ENCODE data around the gene PLEKHH2. TPM values are rescaled to one million over a fixed set of nuclear protein-coding genes. Genes with fewer than 3 reads are reported as not detected.
A peak's percentile ranks its signal among the peaks of the same experiment; 100 is the strongest.

PLEKHH2 gene
- total RNA-seq, 4 donors from 2014 or later, result 6.8 to 77.3 (median 11.5) TPM

DNA sequence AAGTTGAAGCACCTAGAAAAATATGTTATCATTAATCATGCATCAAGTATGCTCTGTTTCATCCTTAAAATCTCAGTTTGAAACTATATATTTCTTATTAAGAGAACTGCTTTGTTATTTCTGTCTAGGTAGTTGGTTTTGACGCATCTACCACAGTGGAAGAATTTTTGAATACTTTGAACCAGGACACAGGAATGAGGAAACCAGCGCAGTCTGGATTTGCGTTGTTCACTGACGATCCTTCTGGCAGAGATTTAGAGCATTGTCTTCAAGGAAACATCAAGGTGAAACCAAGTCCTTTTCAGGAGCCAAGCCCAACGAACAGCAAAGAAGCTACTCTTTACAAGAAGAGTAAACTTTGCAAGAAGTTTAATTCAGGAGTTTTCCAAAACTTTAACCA, 106.6 kb downstream of the PLEKHH2 start:
- 69% methylated on average over 5 of the region's 5 CpGs for WGBS
- TF ChIP-seq POLR2AphosphoS5 (IDR thresholded peaks at IDR 0.05), result no peak
- no peak for TF ChIP-seq CTCF (IDR thresholded peaks at IDR 0.05)
- TF ChIP-seq EP300 (IDR thresholded peaks at IDR 0.05), result no peak
- no peak for TF ChIP-seq POLR2A (IDR thresholded peaks at IDR 0.05)
- H3K36me3 ChIP-seq, result peaks cover 15% of the 10 kb centered on the region
- no peak overlapping the region for H3K4me3 ChIP-seq
- DNase-seq (ENCODE audit: low spot score in 2 of 2), result no peak
- no peak overlapping the region for H3K27ac ChIP-seq
- no peaks in the 10 kb centered on the region for H3K4me1 ChIP-seq
- no peaks in the 10 kb centered on the region for H3K9me3 ChIP-seq
- H3K27me3 ChIP-seq, result no peaks in the 10 kb centered on the region

DNA sequence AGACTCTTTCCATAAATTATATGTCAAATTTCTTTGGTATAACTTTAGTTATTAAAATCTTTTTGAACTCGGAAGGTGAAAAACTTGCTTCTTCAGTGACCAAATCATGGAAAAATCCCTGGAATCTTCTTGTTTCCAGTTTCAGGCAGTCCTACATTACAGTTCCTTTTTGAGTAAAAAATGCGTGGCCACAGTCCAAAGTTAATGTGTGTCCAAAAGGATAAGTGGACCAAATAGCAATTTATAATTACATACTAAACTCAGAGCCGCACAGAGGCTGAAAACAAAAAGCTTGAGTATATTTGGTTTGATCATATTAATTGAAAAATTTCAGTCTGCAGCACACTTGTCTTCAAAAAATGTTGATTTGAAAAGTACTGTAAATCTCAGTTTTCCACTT, 108.4 kb downstream of the PLEKHH2 start:
- WGBS, result 61% methylated on average over 3 of the region's 3 CpGs
- no peak for DNase-seq (ENCODE audit: low spot score in 2 of 2)

GRCh38 chr2:43748333-43748732, 111.3 kb downstream of the PLEKHH2 start:
- DNase-seq (ENCODE audit: low spot score in 2 of 2), result no peak
- Histone ChIP-seq H3K27me3 (no peaks in the 10 kb centered on the region), H3K9me3 (no peaks in the 10 kb centered on the region), H3K4me1 (peaks cover 2% of the 10 kb centered on the region), H3K27ac (no peak overlapping the region), H3K4me3 (no peak overlapping the region), H3K36me3 (peaks cover 4% of the 10 kb centered on the region)
- 65% methylated on average over 5 of the region's 5 CpGs for WGBS
- TF ChIP-seq EP300 (IDR thresholded peaks at IDR 0.05) (no peak), POLR2AphosphoS5 (IDR thresholded peaks at IDR 0.05) (no peak), CTCF (IDR thresholded peaks at IDR 0.05) (no peak), POLR2A (IDR thresholded peaks at IDR 0.05) (no peak)

More for the DNA sequence above, 108.4 kb downstream of the PLEKHH2 start:
- no peaks in the 10 kb centered on the region for H3K9me3 ChIP-seq
- H3K4me3 ChIP-seq, result no peak overlapping the region
- TF ChIP-seq POLR2AphosphoS5 (IDR thresholded peaks at IDR 0.05) (no peak), CTCF (IDR thresholded peaks at IDR 0.05) (no peak), EP300 (IDR thresholded peaks at IDR 0.05) (no peak), POLR2A (IDR thresholded peaks at IDR 0.05) (no peak)
- H3K27me3 ChIP-seq, result no peaks in the 10 kb centered on the region
- no peaks in the 10 kb centered on the region for H3K4me1 ChIP-seq
- no peak overlapping the region for H3K27ac ChIP-seq
- peaks cover 8% of the 10 kb centered on the region for H3K36me3 ChIP-seq

GRCh38 chr2:43749583-43749982, 112.5 kb downstream of the PLEKHH2 start:
- Histone ChIP-seq H3K4me3 (no peak overlapping the region), H3K27ac (no peak overlapping the region), H3K9me3 (no peaks in the 10 kb centered on the region), H3K27me3 (no peaks in the 10 kb centered on the region), H3K4me1 (peaks cover 2% of the 10 kb centered on the region), H3K36me3 (no peaks in the 10 kb centered on the region)
- no peak for DNase-seq (ENCODE audit: low spot score in 2 of 2)
- 62% methylated on average over 3 of the region's 3 CpGs for WGBS
- no peak for TF ChIP-seq POLR2A (IDR thresholded peaks at IDR 0.05)
- no peak for TF ChIP-seq POLR2AphosphoS5 (IDR thresholded peaks at IDR 0.05)
- no peak for TF ChIP-seq CTCF (IDR thresholded peaks at IDR 0.05)

GRCh38 chr2:43751476-43751990, 114.5 kb downstream of the PLEKHH2 start:
- Histone ChIP-seq H3K27ac (peak overlapping the region; percentile 10), H3K27me3 (no peaks in the 10 kb centered on the region), H3K9me3 (no peaks in the 10 kb centered on the region), H3K36me3 (no peaks in the 10 kb centered on the region), H3K4me1 (peaks cover 2% of the 10 kb centered on the region), H3K4me3 (no peak overlapping the region)
- TF ChIP-seq POLR2AphosphoS5 (IDR thresholded peaks at IDR 0.05) (no peak), EP300 (IDR thresholded peaks at IDR 0.05) (no peak), CTCF (IDR thresholded peaks at IDR 0.05) (no peak), POLR2A (IDR thresholded peaks at IDR 0.05) (no peak)
- no peak for DNase-seq (ENCODE audit: low spot score in 2 of 2)
- 82% methylated on average over 5 of the region's 5 CpGs for WGBS

Data from suprapubic skin (tissue), 4 donors.